CD14-positive monocyte (primary cell): Measurements from ENCODE around the gene RDH13. TPM values are rescaled to one million over a fixed set of nuclear protein-coding genes. Genes with fewer than 3 reads are reported as not detected.
A peak's percentile ranks its signal among the peaks of the same experiment; 100 is the strongest.

ENCODE experiments used
- DNase-seq, 3 donors: peaks; one replicate each; pipeline ENCODE4 v3.0.0-alpha.2; 2011 to 2022
- H2AFZ ChIP-seq: 2 replicates; pipeline ENCODE4 v1.6.0; 2012; ENCODE audit warnings: mild to moderate bottlenecking, low read depth, low read length, inconsistent platforms; ENCODE audit not compliant: insufficient read depth, poor library complexity, severe bottlenecking
- H3K27ac ChIP-seq, 2 donors: 1 replicate in 1 of 2; 2 replicates in 1 of 2; pipeline ENCODE4 v1.5.1; 2012 to 2013; ENCODE audit warnings: low read length in 2 of 2, control low read depth in 1 of 2, inconsistent platforms in 1 of 2, low read depth in 1 of 2, mild to moderate bottlenecking in 1 of 2
- H3K27me3 ChIP-seq, 2 donors: one replicate each; pipeline versions ENCODE4 v1.6.0 to v1.6.1; 2011 to 2013; ENCODE audit warnings: low read length in 2 of 2; ENCODE audit not compliant: control insufficient read depth in 2 of 2, insufficient read depth in 2 of 2
- H3K36me3 ChIP-seq, 2 donors: replicated peaks in 1 of 2; 1 replicate in 1 of 2; 2 replicates in 1 of 2; pipeline versions ENCODE4 v1.5.1 to v1.6.1; 2012 to 2013; ENCODE audit warnings: low read length in 2 of 2, control low read depth in 1 of 2, inconsistent platforms in 1 of 2, mild to moderate bottlenecking in 1 of 2; ENCODE audit not compliant: insufficient read depth in 2 of 2, control insufficient read depth in 1 of 2
- H3K4me1 ChIP-seq, 2 donors: 1 replicate in 1 of 2; 2 replicates in 1 of 2; pipeline versions ENCODE4 v1.5.1 to v1.6.1; 2012 to 2013; ENCODE audit warnings: low read length in 2 of 2, control low read depth in 1 of 2, inconsistent platforms in 1 of 2, mild to moderate bottlenecking in 1 of 2, moderate library complexity in 1 of 2; ENCODE audit not compliant: insufficient read depth in 2 of 2, control insufficient read depth in 1 of 2
- H3K4me2 ChIP-seq: replicated peaks from 2 replicates; pipeline ENCODE3; 2012; ENCODE audit warnings: low read length, moderate library complexity, mild to moderate bottlenecking; ENCODE audit not compliant: poor library complexity, severe bottlenecking; ENCODE audit errors: extremely low read depth
- H3K4me3 ChIP-seq, 3 experiments: fragments of 200-600 bp in 1 of 3; sonication (generic) in 1 of 3; replicated peaks in 1 of 3; 1 replicate in 2 of 3; 2 replicates in 1 of 3; pipeline ENCODE4 v1.5.1; 2011 to 2013; ENCODE audit warnings: low read length in 3 of 3, mild to moderate bottlenecking in 3 of 3, control low read depth in 2 of 3, low read depth in 2 of 3, inconsistent platforms in 1 of 3, moderate library complexity in 1 of 3
- H3K79me2 ChIP-seq: 2 replicates; pipeline ENCODE4 v1.6.0; 2012; ENCODE audit warnings: mild to moderate bottlenecking, control low read depth, inconsistent platforms, low read length, moderate library complexity; ENCODE audit not compliant: insufficient read depth
- H3K9ac ChIP-seq: 2 replicates; pipeline ENCODE4 v1.6.0; 2017; ENCODE audit warnings: low read length, mild to moderate bottlenecking; ENCODE audit not compliant: insufficient read depth, poor library complexity, severe bottlenecking
- H3K9me3 ChIP-seq, 2 donors: replicated peaks in 1 of 2; 1 replicate in 1 of 2; 2 replicates in 1 of 2; pipeline versions ENCODE4 v1.5.1 to v1.6.1; 2012 to 2013; ENCODE audit warnings: low read length in 2 of 2, control low read depth in 1 of 2; ENCODE audit not compliant: control insufficient read depth in 1 of 2, insufficient read depth in 1 of 2
- H4K20me1 ChIP-seq: 2 replicates; pipeline ENCODE4 v1.6.0; 2012; ENCODE audit warnings: mild to moderate bottlenecking, low read length, control low read depth, moderate library complexity; ENCODE audit not compliant: insufficient read depth
- H3K27ac Mint-ChIP-seq, 7 donors: one replicate each; pipeline ENCODE4 v1.8.0; 2020; ENCODE audit warnings: mild to moderate bottlenecking in 7 of 7, mixed read lengths in 7 of 7, moderate library complexity in 6 of 7, inconsistent platforms in 2 of 7
- H3K27me3 Mint-ChIP-seq, 3 donors: one replicate each; pipeline ENCODE4 v1.8.0; 2021 to 2022; ENCODE audit warnings: low read depth in 3 of 3, mild to moderate bottlenecking in 3 of 3, mixed read lengths in 3 of 3, moderate library complexity in 3 of 3, inconsistent platforms in 1 of 3
- H3K36me3 Mint-ChIP-seq, 2 donors: one replicate each; pipeline ENCODE4 v1.8.0; 2020; ENCODE audit warnings: mixed read lengths in 2 of 2, inconsistent platforms in 1 of 2, mild to moderate bottlenecking in 1 of 2
- H3K4me1 Mint-ChIP-seq: one replicate; pipeline ENCODE4 v1.8.0; 2020; ENCODE audit warnings: mild to moderate bottlenecking, mixed read lengths
- H3K4me3 Mint-ChIP-seq, 2 donors: one replicate each; pipeline ENCODE4 v1.8.0; 2020; ENCODE audit warnings: mild to moderate bottlenecking in 2 of 2, mixed read lengths in 2 of 2, moderate library complexity in 1 of 2
- H3K9me3 Mint-ChIP-seq, 7 donors: one replicate each; pipeline ENCODE4 v1.8.0; 2020 to 2022; ENCODE audit warnings: mixed read lengths in 7 of 7, mild to moderate bottlenecking in 6 of 7, moderate library complexity in 6 of 7, inconsistent platforms in 2 of 7
- WGBS: methylation state at CpG from one replicate; pipeline ENCODE4 v1.1.5; 2013; ENCODE audit warnings: missing lambda C conversion rate; ENCODE audit not compliant: insufficient coverage; 5-methylcytosine and 5-hydroxymethylcytosine counted together
- intact Hi-C, 2 donors: fragments of 100-400 bp; cut with micrococcal nuclease; formaldehyde crosslinking; loops; one replicate each; pipeline versions ENCODE4 v1.15.0 to v1.15.1; 2023
- polyA plus RNA-seq, 3 donors: library from polyadenylated mRNA; depleted of rRNA in 1 of 3; unstranded in 2 of 3; stranded (reverse) in 1 of 3; fragments of 300-500 nt in 2 of 3; fragments of >200 nt in 1 of 3; fragmentation: Illumina TruSeq in 2 of 3; gene quantifications; 1 replicate in 2 of 3; 2 replicates in 1 of 3; pipeline ENCODE4 v1.2.3, GENCODE V29; 2012 to 2021
- TF ChIP-seq, protein P1 (sequence below): fragments of 200-600 bp; IDR thresholded peaks from one replicate; pipeline ENCODE4 v1.8.0; 2022; ENCODE audit warnings: antibody characterized with exemption, mild to moderate bottlenecking

Gene RDH13
- polyA plus RNA-seq, 3 donors: 1.6 to 4.0 (median 2.3) TPM

DNA sequence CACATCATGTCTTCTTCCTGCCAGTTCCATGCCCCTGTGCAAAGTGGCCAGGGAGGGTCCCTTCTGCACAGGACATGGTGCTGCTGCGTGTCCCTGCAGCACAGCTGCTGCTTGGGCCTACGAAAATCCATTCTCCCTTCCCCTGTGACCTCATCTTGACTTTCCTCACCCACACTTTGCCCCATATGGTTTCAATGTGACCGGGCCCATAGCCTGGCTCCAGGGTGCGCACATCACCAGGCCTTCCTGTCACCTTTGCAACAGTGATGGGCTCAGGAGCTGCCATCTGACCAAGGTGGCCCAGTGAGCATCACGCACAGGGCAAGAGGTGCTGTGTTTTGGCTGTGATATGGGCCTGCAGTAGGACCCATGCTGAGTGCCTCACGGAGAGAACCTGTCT, 43.6 kb upstream of the RDH13 start:
- no peaks in the 10 kb centered on the region for H3K27me3 ChIP-seq
- H3K4me1 Mint-ChIP-seq: peaks cover 3% of the 10 kb centered on the region
- H3K27me3 Mint-ChIP-seq: peaks cover 0 to 1% (median 0%) of the 10 kb centered on the region in 3 donors
- H3K4me3 ChIP-seq: no peak overlapping the region
- DNase-seq: no peak
- peaks cover 93% of the 10 kb centered on the region for H4K20me1 ChIP-seq
- TF ChIP-seq, protein P1, sequence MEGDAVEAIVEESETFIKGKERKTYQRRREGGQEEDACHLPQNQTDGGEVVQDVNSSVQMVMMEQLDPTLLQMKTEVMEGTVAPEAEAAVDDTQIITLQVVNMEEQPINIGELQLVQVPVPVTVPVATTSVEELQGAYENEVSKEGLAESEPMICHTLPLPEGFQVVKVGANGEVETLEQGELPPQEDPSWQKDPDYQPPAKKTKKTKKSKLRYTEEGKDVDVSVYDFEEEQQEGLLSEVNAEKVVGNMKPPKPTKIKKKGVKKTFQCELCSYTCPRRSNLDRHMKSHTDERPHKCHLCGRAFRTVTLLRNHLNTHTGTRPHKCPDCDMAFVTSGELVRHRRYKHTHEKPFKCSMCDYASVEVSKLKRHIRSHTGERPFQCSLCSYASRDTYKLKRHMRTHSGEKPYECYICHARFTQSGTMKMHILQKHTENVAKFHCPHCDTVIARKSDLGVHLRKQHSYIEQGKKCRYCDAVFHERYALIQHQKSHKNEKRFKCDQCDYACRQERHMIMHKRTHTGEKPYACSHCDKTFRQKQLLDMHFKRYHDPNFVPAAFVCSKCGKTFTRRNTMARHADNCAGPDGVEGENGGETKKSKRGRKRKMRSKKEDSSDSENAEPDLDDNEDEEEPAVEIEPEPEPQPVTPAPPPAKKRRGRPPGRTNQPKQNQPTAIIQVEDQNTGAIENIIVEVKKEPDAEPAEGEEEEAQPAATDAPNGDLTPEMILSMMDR: no peak
- H2AFZ ChIP-seq: no peak overlapping the region
- H3K36me3 Mint-ChIP-seq: peaks cover 53 to 77% of the 10 kb centered on the region in 2 donors
- no peak overlapping the region for H3K27ac Mint-ChIP-seq
- H3K9ac ChIP-seq: no peak overlapping the region
- H3K4me2 ChIP-seq: no peak overlapping the region
- peaks cover 47 to 72% of the 10 kb centered on the region in 2 donors for H3K36me3 ChIP-seq
- H3K4me3 Mint-ChIP-seq: no peak overlapping the region
- peaks cover 46% of the 10 kb centered on the region for H3K79me2 ChIP-seq
- no peaks in the 10 kb centered on the region for H3K4me1 ChIP-seq
- peaks cover 0 to 11% of the 10 kb centered on the region in 2 donors for H3K9me3 ChIP-seq
- peaks cover 1 to 8% (median 5%) of the 10 kb centered on the region in 7 donors for H3K9me3 Mint-ChIP-seq
- intact Hi-C loops: no loop called here
- 92% methylated on average over 6 of the region's 6 CpGs for WGBS
- no peak overlapping the region for H3K27ac ChIP-seq

- no peak overlapping the region for H3K4me3 ChIP-seq
Observed at GRCh38 chr19:55105237-55105636, 42.3 kb upstream of the RDH13 start.

More at GRCh38 chr19:55105237-55105636, 42.3 kb upstream of the RDH13 start:
- intact Hi-C loops: no loop called here
- Histone ChIP-seq H2AFZ (no peak overlapping the region), H3K79me2 (peaks cover 36% of the 10 kb centered on the region), H3K27me3 (no peaks in the 10 kb centered on the region), H3K36me3 (peaks cover 51 to 75% of the 10 kb centered on the region in 2 donors), H3K27ac (no peak overlapping the region), H4K20me1 (peaks cover 88% of the 10 kb centered on the region), H3K9ac (no peak overlapping the region), H3K4me1 (no peaks in the 10 kb centered on the region), H3K4me2 (no peak overlapping the region), H3K9me3 (peaks cover 0 to 11% of the 10 kb centered on the region in 2 donors)
- DNase-seq: no peak
- Mint-ChIP-seq H3K4me3 (no peak overlapping the region), H3K9me3 (peaks cover 1 to 8% (median 5%) of the 10 kb centered on the region in 7 donors), H3K27me3 (peaks cover 0 to 1% (median 0%) of the 10 kb centered on the region in 3 donors), H3K36me3 (peaks cover 48 to 77% of the 10 kb centered on the region in 2 donors), H3K27ac (peak overlapping the region in 2 of 7 donors; percentile 26 to 41), H3K4me1 (peaks cover 3% of the 10 kb centered on the region)
- TF ChIP-seq, protein P1: no peak
- 82% methylated on average over 2 of the region's 2 CpGs for WGBS
